H1 (cell line): ENCODE results near the gene GPR176. TPM values are rescaled to one million over a fixed set of nuclear protein-coding genes. Genes with fewer than 3 reads are reported as not detected.

ENCODE experiments used
- ASH2L ChIP-seq: fragments of 200-600, 300-600 bp; sonication (generic); IDR thresholded peaks from one replicate; pipeline ENCODE4 v1.7.1; 2017; ENCODE audit warnings: low read length
- BACH1 ChIP-seq: IDR thresholded peaks from 2 replicates; pipeline ENCODE4 v1.6.1; 2012; ENCODE audit warnings: low read length, improper control_type of control experiment
- EZH2 ChIP-seq: fragments of 200-600 bp; sonication (generic); IDR thresholded peaks from 2 replicates; pipeline ENCODE4 v1.7.1; 2012; ENCODE audit warnings: low read depth, mild to moderate bottlenecking, moderate library complexity, low read length, inconsistent platforms; ENCODE audit not compliant: severe bottlenecking
- USF2 ChIP-seq: IDR thresholded peaks from 2 replicates; pipeline ENCODE4 v1.6.1; 2011; ENCODE audit warnings: low read length, improper control_type of control experiment
- polyA plus RNA-seq, 7 experiments: library from polyadenylated mRNA; depleted of rRNA in 3 of 7; stranded (reverse) in 5 of 7; unstranded in 2 of 7; fragments of >200 nt in 5 of 7; fragments of 200-250 nt in 2 of 7; gene quantifications; 1 replicate in 5 of 7; 2 replicates in 1 of 7; 4 replicates in 1 of 7; pipeline versions ENCODE4 v1.2.1 to v1.2.3, GENCODE V29; 2011 to 2013; ENCODE audit warnings: missing spikeins in 2 of 7, mixed read lengths in 2 of 7
- total RNA-seq: library from RNA; stranded (reverse); fragmentation: NEBNext Ultra II Directional; extraction: Animal tissue kit (Norgen Biotek cat#: 25700); gene quantifications from 2 replicates; pipeline ENCODE4 v1.2.1, GENCODE V29; 2021

GPR176 gene
- total and polyA plus RNA-seq, 2 of the 8 experiments (the other 6 are each of a cell fraction or from before 2014, with no cell fraction given): 190 to 281 TPM

GRCh38 chr15:39922462-39923092 lies 2.5 kb upstream of the GPR176 start (continued):
- TF ChIP-seq USF2 (no peak), EZH2 (no peak), BACH1 (no peak), ASH2L (no peak)
